Uterus (tissue), 2 donors: Measurements from ENCODE around the gene GREB1L.

Source experiments
- POLR2A ChIP-seq, 2 donors: fragments of 450-650 bp; IDR thresholded peaks; one replicate each; pipeline ENCODE4 v1.6.1; 2016; ENCODE audit warnings: antibody characterized with exemption in 2 of 2, mild to moderate bottlenecking in 1 of 2, moderate library complexity in 1 of 2
- TF ChIP-seq, protein P1 (sequence below), 4 experiments: fragments of 200-600 bp in 2 of 4; fragments of 450-650 bp in 2 of 4; sonication (generic) in 2 of 4; IDR thresholded peaks; one replicate each; pipeline ENCODE4 v1.5.1; 2016 to 2019; ENCODE audit warnings: antibody characterized with exemption in 4 of 4, mild to moderate bottlenecking in 2 of 4, moderate library complexity in 1 of 4

DNA sequence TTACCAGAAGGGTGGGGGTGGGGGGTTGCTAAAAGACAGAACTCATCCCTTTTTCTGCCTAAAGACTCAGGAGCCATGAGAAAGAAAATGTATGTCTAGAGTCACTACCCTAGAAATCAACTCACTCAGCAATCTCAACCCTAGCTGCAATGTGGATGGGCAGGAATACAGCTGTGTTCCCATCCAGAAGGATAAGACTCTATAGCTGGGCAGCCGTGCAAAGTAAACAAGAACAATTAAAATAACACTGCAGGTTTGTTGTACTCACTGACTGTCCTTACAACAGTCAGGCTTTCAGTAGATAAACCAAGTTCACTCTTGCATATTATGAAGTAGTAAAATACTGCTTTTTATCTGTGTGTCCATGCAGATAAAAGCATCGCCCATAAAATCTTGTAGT, 284.4 kb downstream of the GREB1L start:
- TF ChIP-seq, protein P1, sequence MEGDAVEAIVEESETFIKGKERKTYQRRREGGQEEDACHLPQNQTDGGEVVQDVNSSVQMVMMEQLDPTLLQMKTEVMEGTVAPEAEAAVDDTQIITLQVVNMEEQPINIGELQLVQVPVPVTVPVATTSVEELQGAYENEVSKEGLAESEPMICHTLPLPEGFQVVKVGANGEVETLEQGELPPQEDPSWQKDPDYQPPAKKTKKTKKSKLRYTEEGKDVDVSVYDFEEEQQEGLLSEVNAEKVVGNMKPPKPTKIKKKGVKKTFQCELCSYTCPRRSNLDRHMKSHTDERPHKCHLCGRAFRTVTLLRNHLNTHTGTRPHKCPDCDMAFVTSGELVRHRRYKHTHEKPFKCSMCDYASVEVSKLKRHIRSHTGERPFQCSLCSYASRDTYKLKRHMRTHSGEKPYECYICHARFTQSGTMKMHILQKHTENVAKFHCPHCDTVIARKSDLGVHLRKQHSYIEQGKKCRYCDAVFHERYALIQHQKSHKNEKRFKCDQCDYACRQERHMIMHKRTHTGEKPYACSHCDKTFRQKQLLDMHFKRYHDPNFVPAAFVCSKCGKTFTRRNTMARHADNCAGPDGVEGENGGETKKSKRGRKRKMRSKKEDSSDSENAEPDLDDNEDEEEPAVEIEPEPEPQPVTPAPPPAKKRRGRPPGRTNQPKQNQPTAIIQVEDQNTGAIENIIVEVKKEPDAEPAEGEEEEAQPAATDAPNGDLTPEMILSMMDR (IDR thresholded peaks at IDR 0.05), result no peak
- TF ChIP-seq POLR2A (IDR thresholded peaks at IDR 0.05), result no peak
